ENCODE results near the gene SPHK2.
"Not testable (repeated sequence)": the region's sequence is repeated elsewhere in the genome, so short reads cannot be mapped to it uniquely, and the experiment has no call there.

SPHK2 gene

DNA sequence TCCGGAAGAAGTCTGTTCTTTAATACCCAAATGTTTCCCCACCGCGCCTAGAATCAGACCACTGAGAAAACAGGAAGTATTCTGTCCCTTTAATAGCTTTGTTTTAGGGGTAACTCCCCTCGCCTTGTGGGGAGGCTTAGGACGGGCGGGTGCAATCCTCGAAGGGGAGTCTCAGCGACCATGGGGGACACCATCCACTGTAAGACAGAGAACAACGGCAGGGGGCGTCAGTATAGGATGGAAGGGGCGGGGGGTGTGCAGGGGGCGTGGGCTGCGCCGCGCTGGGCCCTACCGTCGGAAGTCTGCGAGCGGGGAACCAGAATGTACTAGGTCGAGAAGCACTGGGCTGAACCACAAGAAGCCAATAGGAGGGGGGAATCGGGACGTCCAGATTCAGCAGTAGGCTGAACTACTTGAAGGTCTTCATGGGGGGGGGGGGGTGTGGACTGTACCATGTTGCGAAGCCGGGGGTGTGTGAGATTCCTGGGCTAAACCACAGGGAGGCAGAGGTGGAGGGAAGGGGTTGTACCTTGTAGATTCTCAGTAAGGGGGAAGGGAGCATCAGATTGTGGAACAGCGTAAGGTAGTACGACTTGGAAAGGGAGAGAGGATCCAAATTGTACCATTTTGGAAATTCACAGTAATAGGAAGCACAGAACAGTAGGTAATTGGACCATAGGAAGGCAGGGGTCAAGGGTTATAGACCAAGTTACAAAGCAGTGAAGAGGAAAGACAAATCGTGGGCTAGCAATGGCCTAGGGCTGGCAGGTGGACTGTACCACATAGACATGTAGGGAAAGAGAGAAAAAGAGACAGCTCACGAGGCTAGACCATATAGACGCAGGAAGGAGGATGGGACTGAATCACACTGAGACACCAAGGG, 18.9 kb downstream of the SPHK2 start:
- DNase-seq: peak; percentile 81

DNA sequence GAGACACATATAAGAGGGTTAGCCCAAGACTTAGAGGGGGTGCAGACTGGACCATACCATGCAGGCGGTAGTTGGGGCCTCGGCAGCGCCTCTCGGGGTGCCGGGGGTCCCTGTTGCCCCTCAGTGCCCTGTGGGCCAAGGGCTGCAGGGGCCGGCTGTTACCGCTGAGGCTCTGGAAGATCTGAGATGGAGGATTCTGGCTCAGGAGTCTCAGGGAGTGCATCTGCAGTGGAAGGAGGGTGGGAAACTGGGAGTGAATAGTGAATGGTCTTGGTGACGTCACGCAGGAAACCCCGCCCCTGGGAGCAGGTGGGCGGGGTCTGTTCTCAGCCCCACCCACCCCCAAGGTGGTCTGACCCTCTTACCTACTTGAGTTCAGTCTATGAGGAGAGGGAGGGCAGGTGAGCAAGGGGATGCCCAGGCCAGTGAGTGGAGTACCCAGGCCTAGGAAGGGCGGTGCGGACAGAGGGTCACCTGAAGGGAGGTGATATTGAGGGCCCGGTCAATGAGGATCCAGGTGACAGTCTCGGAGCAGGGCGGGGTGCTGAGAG, 19.6 kb downstream of the SPHK2 start:
- no peak for DNase-seq

DNA sequence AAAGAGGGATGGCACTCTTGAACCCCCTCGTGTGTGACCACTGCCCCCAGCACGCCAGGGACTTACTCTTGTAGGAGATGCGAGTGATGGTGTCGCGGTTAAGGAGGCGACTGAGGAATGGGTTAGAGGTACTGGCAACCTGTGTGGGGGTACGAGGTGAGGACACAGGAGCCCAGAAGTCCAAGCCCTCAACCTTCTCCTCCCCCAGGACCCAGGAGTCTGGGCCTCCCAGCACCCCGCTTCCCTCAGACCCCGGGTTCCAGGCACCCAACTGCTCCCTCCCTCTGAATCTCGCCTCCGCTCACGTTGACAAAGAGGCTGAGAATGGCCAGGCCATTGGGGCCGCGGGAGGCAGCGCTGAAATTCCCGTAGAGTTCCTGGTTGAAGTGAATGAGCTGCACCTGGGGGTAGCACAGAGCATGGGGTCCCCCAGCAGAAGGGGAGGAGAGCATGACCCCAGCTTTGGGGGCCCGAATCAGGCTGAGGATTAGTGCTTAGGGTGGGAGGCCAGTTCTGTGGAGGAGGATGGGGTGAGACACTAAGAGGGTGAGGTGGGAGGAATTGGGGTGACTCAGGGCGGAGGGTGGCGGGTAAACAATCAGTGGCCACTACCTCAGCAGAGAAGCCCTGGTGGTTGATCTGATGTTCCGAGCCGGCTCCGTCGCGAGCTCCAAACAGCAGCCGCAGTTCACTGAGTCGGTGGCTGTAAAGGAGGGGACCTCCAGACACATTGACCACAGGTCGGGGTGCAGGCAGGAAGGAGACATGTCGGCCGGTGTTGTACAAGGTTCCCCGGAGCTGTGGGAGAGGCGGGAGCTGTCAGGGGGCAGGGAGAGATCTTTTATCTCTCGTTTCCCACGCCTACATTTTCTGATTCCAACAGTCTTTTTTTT, 20.4 kb downstream of the SPHK2 start:
- no peak for DNase-seq

DNA sequence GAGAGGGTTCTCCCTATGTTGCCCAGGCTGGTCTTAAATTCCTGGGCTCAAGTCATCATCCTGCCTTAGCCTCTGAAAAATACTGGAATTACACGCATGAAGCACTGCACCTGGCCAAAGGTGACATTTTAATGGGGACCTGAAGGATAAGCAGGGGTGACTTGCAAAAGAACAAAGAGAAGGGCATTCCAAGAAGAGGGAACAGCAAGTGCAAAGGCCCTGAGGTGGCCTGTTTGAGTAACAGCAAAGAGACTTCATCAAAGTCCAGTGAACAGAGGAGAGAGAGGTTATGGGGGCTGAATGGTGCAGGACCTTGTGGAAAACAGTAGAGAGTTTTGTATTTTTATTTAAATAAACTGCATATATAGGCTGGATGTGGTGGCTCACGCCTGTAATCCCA, 22.5 kb downstream of the SPHK2 start:
- DNase-seq: no peak

DNA sequence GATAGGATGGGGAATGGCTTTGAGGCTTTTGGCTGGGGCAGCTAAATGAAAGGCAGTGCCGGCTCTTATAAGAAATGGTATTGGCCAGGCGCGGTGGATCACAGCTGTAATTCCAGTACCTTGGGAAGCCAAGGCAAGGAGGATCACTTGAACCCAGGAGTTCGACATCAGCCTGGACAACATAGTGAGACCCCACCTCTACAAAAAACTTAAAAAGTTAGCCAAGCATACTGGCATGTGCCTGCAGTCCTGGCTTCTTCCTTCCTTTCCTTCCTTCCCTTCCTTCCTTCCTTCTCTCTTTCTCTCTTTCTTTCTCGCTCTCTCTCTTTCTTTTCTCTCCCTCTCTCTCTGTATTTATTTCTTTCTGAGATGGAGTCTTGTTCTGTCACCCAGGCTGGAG, 23.6 kb downstream of the SPHK2 start:
- DNase-seq: no peak

DNA sequence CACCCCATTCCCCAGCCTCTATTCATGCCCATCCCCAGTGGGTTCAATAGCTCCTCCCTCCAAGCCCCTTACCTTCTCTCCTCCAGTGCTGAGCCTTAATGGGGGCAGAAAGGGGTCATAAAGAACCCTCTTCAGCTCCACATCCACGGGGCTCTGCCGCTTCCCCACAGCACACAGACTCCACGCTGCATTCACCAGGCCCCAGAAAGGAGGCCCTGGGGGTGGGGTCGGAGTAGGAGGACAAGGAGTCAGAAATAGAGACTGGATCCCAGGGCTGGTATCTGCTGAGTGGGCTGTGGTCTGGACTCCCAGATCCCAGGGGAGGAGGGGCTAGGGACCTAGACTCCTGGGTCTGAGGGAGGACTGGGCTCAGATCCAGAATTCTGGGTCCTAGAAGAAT, 25.0 kb downstream of the SPHK2 start:
- no peak for DNase-seq

DNA sequence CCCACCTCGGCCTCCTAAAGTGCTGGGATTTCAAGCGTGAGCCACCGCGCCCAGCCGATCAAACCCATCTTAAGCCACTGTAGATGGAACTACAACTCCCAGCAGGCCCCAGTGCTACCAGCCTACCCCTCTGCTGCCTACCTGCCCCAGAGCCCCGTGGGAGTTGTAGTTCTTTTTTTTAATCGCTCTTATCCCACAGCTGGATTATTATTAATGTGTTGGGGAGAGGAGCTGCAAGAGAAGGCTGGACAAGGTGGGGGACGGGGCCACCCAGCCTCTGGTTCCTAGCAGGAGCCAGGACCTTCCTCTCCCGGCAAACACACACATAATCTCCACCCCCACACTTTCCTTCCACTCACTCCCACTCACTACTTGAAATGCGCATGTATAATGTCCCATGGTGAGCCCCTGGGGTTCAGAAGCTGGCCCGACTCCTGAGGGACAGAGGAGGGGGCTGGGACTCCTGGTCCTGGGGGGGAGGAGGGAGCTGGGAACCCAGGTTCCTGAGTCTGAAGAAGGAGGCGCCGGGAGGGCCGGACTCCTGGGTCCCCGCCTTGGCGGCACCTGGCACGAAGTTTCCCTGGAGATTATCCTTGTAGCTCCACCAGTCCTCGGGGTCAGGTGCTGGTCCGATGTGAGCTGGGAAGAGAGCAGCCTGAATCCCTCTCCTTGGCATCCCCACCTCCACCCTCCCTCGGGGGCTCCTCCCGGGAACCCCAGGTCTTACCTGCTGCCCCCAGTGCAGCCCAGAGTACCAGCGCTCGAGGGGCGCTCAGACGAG, 25.7 kb downstream of the SPHK2 start:
- peak; percentile 71 for DNase-seq

DNA sequence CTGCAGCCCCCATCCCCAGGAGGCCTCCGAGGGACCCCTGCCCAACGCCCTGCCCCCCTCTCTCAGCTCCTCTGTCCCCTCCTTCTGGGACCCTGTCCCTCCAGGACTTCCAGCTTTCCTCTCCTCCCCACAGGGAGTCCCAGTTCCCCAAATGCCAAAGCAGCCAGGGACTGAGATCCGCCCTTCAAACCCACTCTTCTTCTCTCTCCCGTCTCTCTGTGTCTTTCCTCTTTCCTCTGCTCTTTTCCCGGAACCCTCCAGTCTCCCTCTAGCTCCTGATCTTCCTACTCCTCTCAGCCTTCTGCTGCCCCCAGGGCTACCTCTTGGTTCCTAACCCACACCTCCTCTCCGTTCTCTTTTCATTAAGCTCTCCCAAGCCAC, 26.3 kb downstream of the SPHK2 start:
- no peak for DNase-seq

DNA sequence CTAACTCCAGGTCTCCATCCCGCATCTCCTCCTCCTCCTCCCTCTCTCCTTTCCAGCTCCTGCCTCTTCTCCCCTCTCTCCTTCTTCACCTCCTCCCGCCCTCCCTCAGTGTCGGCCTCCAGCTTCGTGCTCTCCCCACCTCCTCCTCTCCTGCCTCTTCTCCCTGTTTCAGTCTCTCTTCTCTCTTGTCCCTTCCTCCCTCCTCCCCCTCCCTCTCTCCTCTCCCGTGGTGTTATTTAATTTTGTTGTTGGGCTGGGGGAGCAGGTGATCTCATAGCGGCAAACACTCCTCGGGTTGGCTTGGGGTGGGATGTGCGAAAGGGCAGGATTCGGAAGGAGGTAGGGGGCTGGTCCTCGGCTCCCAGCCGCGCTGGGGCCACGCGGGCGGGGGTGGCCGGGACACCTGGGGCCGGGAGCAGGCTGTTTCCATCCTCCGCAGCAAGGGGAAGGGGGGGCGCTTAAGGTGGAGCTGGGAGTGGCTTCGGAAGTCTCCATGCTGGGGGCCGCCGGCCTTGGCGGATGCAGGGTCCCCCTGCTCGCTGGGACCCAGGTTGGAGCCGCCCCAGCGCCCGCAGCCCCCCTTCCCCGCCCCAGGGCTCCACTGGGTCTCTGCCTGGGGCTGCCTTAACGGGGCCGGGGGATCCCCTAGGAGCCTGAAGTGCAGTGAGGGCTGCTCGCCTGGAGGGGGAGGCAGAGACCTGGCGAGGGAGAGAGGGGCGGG, 26.9 kb downstream of the SPHK2 start, which contains the start of gene CA11:
CA11 (minus strand) TSS at position 187 of the 721 bp plus-strand sequence. CDS start 555 bp downstream, outside the sequence.
- DNase-seq: peak; percentile 75

DNA sequence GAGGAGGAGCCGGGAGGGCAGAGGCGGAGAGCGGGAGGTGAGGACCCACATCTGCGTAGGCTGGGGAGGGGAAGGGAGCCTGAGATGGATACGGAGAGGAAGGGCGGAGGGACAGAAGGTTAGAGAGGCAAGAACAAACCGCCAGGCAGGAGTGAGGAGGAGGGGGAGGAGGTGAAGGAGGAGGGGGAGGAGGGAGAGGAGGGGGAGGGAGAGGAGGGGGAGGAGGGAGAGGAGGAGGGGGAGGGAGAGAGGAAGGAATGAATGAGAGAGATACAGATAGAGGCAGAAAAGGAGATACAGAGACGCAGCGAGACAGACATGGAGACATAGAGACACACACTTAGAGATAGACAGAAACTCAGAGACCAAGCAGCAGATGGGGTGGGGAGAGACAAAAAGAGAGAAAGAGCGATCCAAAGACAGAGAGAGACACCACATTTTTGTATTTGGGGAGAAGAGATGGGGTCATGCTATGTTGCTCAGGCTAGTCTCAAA, 27.5 kb downstream of the SPHK2 start:
- DNase-seq: no peak

DNA sequence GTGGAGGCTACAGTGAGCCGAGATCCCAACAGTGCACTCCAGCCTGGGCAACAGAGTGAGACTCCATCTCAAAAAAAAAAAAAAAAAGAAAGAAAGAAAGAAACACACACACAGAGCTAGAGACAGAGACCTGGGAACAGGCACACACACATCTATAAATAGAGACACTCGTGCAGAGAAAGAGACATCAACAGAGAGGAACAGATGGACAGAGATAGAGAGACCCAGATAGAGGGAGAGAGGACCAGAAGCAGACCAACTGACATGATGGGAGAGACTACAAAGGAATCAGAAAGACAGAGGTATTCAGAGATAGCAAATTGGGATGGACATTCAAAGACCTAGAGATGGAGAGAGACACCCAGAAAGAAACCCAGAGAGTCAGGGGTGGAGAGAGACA, 28.8 kb downstream of the SPHK2 start:
- DNase-seq: no peak

DNA sequence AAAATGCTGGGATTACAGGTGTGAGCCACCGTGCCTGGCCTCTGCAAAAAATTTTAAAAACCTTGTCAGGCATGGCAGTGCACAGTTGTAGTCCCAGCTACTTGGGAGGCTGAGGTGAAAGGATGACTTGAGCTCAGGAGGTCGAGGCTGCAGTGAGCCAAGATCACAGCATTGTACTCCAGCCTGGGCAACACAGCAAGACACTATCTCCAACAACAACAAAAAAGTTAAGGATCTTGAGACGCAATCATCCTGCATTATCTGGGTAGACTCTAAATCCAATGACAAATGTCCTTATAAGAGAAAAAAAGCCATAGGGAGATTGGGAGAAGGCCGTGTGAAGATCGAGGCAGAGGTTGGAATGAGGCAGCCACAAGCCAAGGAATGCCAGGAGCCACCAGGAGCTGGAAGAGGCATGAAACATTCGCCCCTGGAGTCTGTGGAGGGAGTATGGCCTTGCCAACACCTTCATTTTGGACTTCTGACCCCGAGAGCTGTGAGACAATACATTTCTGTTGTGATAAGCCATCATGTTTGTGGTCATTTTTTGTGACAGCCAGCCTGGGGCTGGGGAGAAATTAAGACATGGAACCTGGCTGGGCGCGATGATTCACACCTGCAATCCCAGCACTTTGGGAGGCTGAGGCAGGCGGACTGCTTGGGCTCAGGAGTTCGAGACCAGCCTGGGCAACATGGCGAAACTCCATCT, 31.8 kb downstream of the SPHK2 start:
- no peak for DNase-seq

DNA sequence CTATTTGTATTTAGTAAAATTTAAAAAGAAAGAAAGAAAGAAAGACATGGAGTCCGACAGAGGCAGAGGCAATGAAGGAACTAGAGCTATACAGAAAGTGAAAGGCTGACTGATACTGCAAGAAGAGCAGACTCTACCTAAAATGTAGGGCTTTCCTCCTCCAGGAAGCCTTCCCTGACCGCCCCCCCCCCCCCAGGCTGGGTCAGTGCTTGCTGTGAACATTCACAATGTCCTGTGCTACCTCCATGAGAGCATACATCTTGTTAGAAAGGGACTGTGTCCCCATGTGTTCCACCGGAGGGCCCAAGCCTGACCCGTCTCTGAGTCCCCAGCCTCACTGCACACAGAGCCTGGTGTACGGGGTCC, 32.4 kb downstream of the SPHK2 start:
- peak; percentile 42 for DNase-seq

DNA sequence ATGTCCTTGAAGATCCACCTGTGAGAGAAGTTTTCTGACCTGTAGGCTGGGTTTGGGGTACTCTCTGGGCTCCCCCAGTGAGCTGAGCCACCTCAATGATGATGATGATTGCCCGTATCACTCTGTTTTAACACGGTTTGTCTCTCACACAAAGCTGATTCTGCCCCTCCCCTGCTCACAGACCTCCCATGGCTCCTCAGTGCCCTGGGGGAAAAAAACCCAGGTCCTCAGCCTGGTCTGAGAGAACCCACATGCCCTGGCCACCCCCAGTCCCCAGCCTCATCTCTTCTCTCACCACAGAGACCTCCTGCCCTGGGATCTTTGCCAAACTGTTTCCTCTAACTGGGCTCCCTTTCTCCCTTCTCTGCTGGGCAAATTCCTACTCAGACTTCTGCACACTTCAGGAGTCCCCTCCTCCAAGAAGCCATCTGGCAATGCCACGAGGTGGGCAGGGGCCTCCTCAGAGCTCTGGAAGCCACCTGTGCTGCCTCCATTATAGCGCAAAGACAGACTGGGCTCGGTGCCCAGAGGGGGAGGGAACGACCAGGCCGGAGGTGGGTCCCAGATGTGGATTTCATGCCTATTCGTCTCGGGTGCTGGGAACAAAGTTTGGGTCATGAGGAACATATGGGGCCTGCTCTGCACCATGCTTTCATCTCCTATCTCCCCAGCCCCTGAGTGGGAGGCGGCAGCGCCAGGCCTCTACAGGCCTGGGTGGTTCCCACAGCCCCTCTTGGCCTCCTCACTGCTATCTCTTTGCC, 35.2 kb downstream of the SPHK2 start:
- no peak for DNase-seq

DNA sequence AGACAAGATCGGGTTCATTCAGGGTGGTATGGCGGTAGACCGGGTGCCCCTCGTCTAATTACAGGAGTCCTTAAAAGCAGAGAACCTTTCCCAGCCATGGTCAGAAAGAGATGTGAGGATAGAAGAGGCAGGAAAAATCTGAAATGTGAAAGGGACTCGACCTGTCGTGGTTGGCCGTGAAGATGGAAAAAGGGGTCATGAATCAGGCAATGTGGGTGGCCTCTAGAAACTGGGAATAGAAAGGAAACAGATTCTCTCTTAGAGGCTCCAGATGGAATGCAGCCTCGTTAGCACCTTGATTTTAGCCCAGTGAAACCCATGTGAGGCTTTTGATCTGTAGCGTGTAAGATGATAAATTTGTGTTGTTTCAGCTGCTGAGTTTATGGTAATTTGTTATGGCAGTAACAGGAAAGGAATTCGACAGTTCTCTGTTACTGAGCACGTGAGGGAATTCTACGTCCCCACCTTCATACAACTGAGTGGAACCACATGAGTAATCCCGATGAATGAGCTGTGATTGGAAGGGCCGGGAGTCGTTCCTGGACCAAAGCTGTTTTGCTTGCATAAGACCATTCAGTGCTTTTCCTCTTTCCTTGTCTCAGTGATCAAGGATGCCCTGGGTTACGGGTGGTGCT, 37.7 kb downstream of the SPHK2 start:
- no peak for DNase-seq

DNA sequence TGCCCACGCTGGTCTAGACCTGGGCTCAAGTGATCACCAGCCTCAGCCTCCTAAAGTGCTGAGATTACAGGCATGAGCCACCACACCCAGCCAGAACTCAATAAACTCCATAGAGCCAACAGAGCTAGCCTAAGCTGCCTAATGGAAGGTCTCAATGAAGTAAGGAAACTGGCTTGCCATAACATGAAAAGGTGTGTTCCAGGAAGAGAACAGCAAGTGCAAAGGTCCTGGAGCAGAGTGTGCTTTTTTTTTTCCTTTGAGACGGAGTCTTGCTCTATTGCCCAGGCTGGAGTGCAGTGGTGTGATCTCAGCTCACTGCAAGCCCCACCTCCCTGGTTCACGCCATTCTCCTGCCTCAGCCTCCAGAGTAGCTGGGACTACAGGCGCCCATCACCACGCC, 38.5 kb downstream of the SPHK2 start:
- DNase-seq: not testable (repeated sequence)

DNA sequence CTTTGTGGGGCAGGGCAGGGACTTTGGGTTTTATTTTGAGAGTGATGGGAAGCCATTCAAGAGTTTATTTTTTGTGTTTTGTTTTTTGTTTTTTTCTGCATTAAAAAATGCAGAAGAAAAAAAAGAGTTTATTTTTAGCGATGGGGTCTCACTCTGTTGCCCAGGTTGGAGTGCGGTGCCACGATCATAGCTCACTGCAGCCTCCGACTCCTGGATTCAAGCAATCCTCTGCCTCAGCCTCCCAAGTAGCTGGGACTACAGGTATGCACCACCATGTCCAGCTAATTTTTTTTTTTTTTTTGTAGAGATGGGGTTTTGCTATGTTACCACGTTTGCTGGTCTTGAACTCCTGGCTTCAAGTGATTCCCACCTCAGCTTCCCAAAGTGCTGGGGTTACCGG, 39.2 kb downstream of the SPHK2 start:
- no peak for DNase-seq

DNA sequence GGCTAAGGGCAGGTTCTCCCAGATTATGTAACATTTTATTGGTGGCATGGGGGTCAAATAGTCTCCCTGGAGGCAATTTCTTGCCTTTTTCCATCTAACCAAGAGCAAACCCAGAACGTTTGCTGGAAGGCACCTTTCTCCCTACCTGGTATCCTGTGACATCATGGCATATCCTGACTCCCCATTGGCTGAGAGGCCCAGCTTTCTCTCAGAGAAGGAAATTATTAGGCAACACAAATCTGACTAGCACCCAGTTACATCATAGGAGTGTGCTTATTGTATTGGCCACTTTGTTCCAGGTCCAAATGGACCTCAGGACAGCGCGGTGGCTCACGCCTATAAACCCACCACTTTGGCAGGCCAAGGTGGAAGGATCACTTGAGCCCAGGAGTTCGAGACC, 40.5 kb downstream of the SPHK2 start:
- DNase-seq: peak; percentile 77

DNA sequence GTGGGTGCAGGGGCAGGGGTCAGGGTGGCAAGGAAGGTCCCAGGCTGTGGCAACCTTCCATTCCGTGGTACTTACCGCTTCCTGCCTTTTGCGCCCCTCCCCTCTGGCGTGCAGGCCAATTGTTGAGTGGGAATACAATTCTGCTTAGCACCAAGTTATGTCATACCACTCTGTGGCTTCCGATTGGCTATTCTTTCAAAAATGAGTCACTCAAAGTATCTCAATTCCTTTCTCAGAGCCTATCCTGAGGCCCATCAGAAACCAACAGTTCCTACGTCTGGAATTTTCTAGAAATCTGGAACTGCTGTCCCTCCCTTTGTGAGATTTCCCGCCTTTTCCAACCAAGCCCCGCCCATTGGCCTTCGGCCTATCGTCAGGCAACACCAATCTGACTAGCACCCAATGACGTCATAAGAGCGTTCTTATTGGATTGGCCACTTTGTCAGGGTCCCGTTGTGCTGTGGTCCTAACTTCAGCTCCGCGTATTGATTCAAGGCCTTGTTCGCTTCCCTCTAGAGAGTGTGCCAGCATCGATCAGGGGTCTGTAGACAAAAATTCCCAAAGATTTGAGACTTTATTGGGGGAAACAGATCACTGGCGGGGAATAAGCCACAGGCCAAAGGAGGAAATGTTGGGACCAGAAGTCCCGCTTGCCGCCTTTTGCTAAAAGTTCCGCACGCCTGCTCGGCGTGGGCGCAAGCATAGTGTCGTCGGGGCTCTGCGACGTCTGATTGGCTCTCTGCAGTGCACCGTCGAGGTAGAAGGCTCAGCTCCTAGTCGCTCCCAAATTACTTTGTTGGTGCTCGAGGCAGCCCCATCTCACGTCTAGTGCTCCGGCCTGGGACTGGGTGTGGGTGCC, 41.8 kb downstream of the SPHK2 start:
- DNase-seq: peak; percentile 95

Data from inflammatory macrophage treated with lipopolysaccharide for 4 hours (primary cell).